HepG2 (cell line): Measurements from ENCODE around the gene REEP6.

Experiments
- E2F5 ChIP-seq: sonication (generic); formaldehyde crosslinking; conservative IDR thresholded peaks from 2 replicates; pipeline ENCODE4 v1.4.0; 2020; ENCODE audit warnings: missing genetic modification reagents
- ERF ChIP-seq: IDR thresholded peaks from 2 replicates; pipeline ENCODE4 v1.6.1; 2018; ENCODE audit warnings: missing biosample characterization, missing genetic modification reagents
- MAX ChIP-seq: IDR thresholded peaks from 2 replicates; pipeline ENCODE4 v1.6.1; 2012; ENCODE audit warnings: inconsistent platforms
- NFE2L2 ChIP-seq: fragments of 150-350 bp; IDR thresholded peaks from 2 replicates; pipeline ENCODE4 v1.6.1; 2014; ENCODE audit warnings: low read length
- POLR2AphosphoS5 ChIP-seq: IDR thresholded peaks from 2 replicates; pipeline ENCODE4 v1.6.1; 2012; ENCODE audit warnings: low read depth, low read length
- SETDB1 ChIP-seq: sonication (generic); formaldehyde crosslinking; IDR thresholded peaks from 2 replicates; pipeline ENCODE4 v1.5.1; 2020; ENCODE audit warnings: missing genetic modification reagents, mild to moderate bottlenecking, borderline replicate concordance
- ZNF614 ChIP-seq: IDR thresholded peaks from 2 replicates; pipeline ENCODE4 v1.6.1; 2018; ENCODE audit warnings: missing biosample characterization, missing genetic modification reagents, inconsistent platforms, borderline replicate concordance

- no peak for TF ChIP-seq NFE2L2
- TF ChIP-seq ERF (CRISPR knock-in tag): no peak
- no peak for TF ChIP-seq ZNF614 (CRISPR knock-in tag)
- no peak for TF ChIP-seq E2F5
- no peak for TF ChIP-seq POLR2AphosphoS5
- TF ChIP-seq SETDB1 (CRISPR knock-in tag): no peak
- no peak for TF ChIP-seq MAX
These were observed 22.7 kb downstream of the REEP6 start for GRCh38 chr19:1513499-1514294.
